A673 (cell line): Measurements from ENCODE around the gene ADAMTSL3.

Experiments
- CTCF ChIP-seq: fragments of 300-800, 200-600 bp; sonication (generic); conservative IDR thresholded peaks from 2 replicates; pipeline ENCODE4 v1.5.1; 2017; ENCODE audit warnings: low read depth, mild to moderate bottlenecking, antibody characterized with exemption, low read length, moderate library complexity, mixed read lengths
- EZH2 ChIP-seq: fragments of 200-600 bp; sonication (generic); IDR thresholded peaks from 2 replicates; pipeline ENCODE4 v1.6.1; 2017; ENCODE audit warnings: borderline replicate concordance, low read depth, mild to moderate bottlenecking, mixed read lengths, antibody characterized with exemption, low read length; ENCODE audit not compliant: poor library complexity, severe bottlenecking

GRCh38 chr15:83699028-83699427 lies 45.1 kb downstream of the ADAMTSL3 start:
- TF ChIP-seq EZH2 (no peak), CTCF (no peak)
